Cardiac muscle cell (in vitro differentiated cells and primary cell): ENCODE data around the gene CTNNA2. TPM values are rescaled to one million over a fixed set of nuclear protein-coding genes. Genes with fewer than 3 reads are reported as not detected.

ENCODE experiments used
- DNase-seq, 2 donors: peaks; one replicate each; pipeline versions ENCODE4 v3.0.0 to v3.0.0-alpha.2; 2010 to 2017; ENCODE audit warnings: low read depth in 1 of 2, low spot score in 1 of 2
- H3K27ac ChIP-seq: fragments of 200-600 bp; sonication (generic); 2 replicates; pipeline ENCODE4 v1.5.1; 2016
- H3K27me3 ChIP-seq: fragments of 200-600 bp; sonication (generic); 2 replicates; pipeline ENCODE4 v1.6.0; 2016; ENCODE audit warnings: control low read depth
- H3K36me3 ChIP-seq: fragments of 200-600 bp; sonication (generic); 2 replicates; pipeline ENCODE4 v1.5.1; 2016; ENCODE audit warnings: control low read depth
- H3K4me1 ChIP-seq: fragments of 200-600 bp; sonication (generic); 2 replicates; pipeline ENCODE4 v1.8.1; 2017; ENCODE audit warnings: low read depth, mild to moderate bottlenecking, mixed run types
- H3K4me3 ChIP-seq: fragments of 200-600 bp; sonication (generic); 2 replicates; pipeline ENCODE4 v1.5.1; 2016; ENCODE audit warnings: mild to moderate bottlenecking
- H3K9me3 ChIP-seq: fragments of 200-600 bp; sonication (generic); 2 replicates; pipeline ENCODE4 v1.5.1; 2017; ENCODE audit warnings: low read depth, mild to moderate bottlenecking, control low read depth
- CTCF ChIP-seq: IDR thresholded peaks from 2 replicates; pipeline ENCODE4 v1.5.1; 2012; ENCODE audit warnings: low read depth, mild to moderate bottlenecking, low read length
- polyA plus RNA-seq: library from polyadenylated mRNA; unstranded; fragments of >200 nt; fragmentation: Nextera tagmentation; extraction: Ambion mirVana; gene quantifications from 2 replicates; pipeline ENCODE4 v1.2.1, GENCODE V29; 2016
- total RNA-seq: library from RNA; depleted of rRNA; stranded (reverse); fragments of >200 nt; gene quantifications from 2 replicates; pipeline ENCODE4 v1.2.3, GENCODE V29; 2016

The CTNNA2 gene
- total and polyA plus RNA-seq, 2 experiments from 2014 or later = 7.4 to 17.4 TPM

- no peak for TF ChIP-seq CTCF
- no peaks in the 10 kb centered on the region for H3K36me3 ChIP-seq
- no peak for DNase-seq
- no peaks in the 10 kb centered on the region for H3K4me1 ChIP-seq
- no peak overlapping the region for H3K4me3 ChIP-seq
- no peak overlapping the region for H3K27ac ChIP-seq
- H3K9me3 ChIP-seq = no peaks in the 10 kb centered on the region
- H3K27me3 ChIP-seq = no peaks in the 10 kb centered on the region
Observed at GRCh38 chr2:80624062-80624461, 1111.2 kb downstream of the CTNNA2 start.

- TF ChIP-seq CTCF = no peak
- Histone ChIP-seq H3K27ac (no peak overlapping the region), H3K4me1 (no peaks in the 10 kb centered on the region), H3K36me3 (no peaks in the 10 kb centered on the region), H3K4me3 (no peak overlapping the region), H3K27me3 (no peaks in the 10 kb centered on the region), H3K9me3 (no peaks in the 10 kb centered on the region)
- DNase-seq = no peak
Observed at GRCh38 chr2:80634590-80634989, 1121.7 kb downstream of the CTNNA2 start.

- H3K9me3 ChIP-seq = no peaks in the 10 kb centered on the region
- no peaks in the 10 kb centered on the region for H3K36me3 ChIP-seq
- H3K4me1 ChIP-seq = peaks cover 11% of the 10 kb centered on the region
- TF ChIP-seq CTCF = no peak
- peak in 1 of 2 donors; percentile 50 for DNase-seq
- peak overlapping the region; percentile 45 for H3K27ac ChIP-seq
- no peak overlapping the region for H3K4me3 ChIP-seq
- no peaks in the 10 kb centered on the region for H3K27me3 ChIP-seq
Observed at GRCh38 chr2:80638783-80639182, 1125.9 kb downstream of the CTNNA2 start.

GRCh38 chr2:80642465-80642864 lies 1129.6 kb downstream of the CTNNA2 start:
- no peak for DNase-seq
- TF ChIP-seq CTCF = no peak
- H3K4me1 ChIP-seq = peaks cover 11% of the 10 kb centered on the region
- no peaks in the 10 kb centered on the region for H3K36me3 ChIP-seq
- H3K4me3 ChIP-seq = no peak overlapping the region
- H3K9me3 ChIP-seq = no peaks in the 10 kb centered on the region
- H3K27me3 ChIP-seq = no peaks in the 10 kb centered on the region
- H3K27ac ChIP-seq = no peak overlapping the region

- Histone ChIP-seq H3K36me3 (no peaks in the 10 kb centered on the region), H3K27me3 (no peaks in the 10 kb centered on the region), H3K27ac (no peak overlapping the region), H3K4me1 (peaks cover 11% of the 10 kb centered on the region), H3K9me3 (no peaks in the 10 kb centered on the region), H3K4me3 (no peak overlapping the region)
- DNase-seq = no peak
- no peak for TF ChIP-seq CTCF
Observed at GRCh38 chr2:80643598-80643997, 1130.7 kb downstream of the CTNNA2 start.

- TF ChIP-seq CTCF = no peak
- Histone ChIP-seq H3K9me3 (no peaks in the 10 kb centered on the region), H3K4me1 (no peaks in the 10 kb centered on the region), H3K27ac (no peak overlapping the region), H3K36me3 (no peaks in the 10 kb centered on the region), H3K27me3 (no peaks in the 10 kb centered on the region), H3K4me3 (no peak overlapping the region)
- DNase-seq = no peak
Observed at GRCh38 chr2:80651435-80651834, 1138.6 kb downstream of the CTNNA2 start.
